Measurements from ENCODE around the gene DPYD.

GRCh38 chr1:97502360-97502759 lies 418.5 kb downstream of the DPYD start:
- no peak for TF ChIP-seq RCOR1 (conservative IDR thresholded peaks at IDR 0.05; ENCODE audit: low read depth, low read length)
- no peak for TF ChIP-seq ATF3 (IDR thresholded peaks at IDR 0.05; ENCODE audit: borderline replicate concordance, extremely low read depth, low read depth, low read length)
- no peak for TF ChIP-seq DPF2 (IDR thresholded peaks at IDR 0.05)
- no peak for TF ChIP-seq SKIL (IDR thresholded peaks at IDR 0.05; ENCODE audit: low read depth, poor library complexity, severe bottlenecking)
- TF ChIP-seq CTCF (IDR thresholded peaks at IDR 0.05 in 2 of 3, conservative IDR thresholded peaks at IDR 0.05 in 1 of 3; ENCODE audit: control insufficient read depth in 2 of 3, extremely low read depth in 1 of 3, insufficient read depth in 1 of 3, low read depth in 3 of 3, low read length in 3 of 3): no peak
- TF ChIP-seq MAX (IDR thresholded peaks at IDR 0.05; ENCODE audit: low read depth, low read length): no peak
- no peak for TF ChIP-seq EZH2 (IDR thresholded peaks at IDR 0.05; ENCODE audit: borderline replicate concordance, control insufficient read depth, low read depth, low read length)
- TF ChIP-seq CHD1 (IDR thresholded peaks at IDR 0.05; ENCODE audit: low read depth, low read length): no peak
- TF ChIP-seq POLR2A (IDR thresholded peaks at IDR 0.05; ENCODE audit: low read depth, low read length): no peak
- no peak for TF ChIP-seq IRF3 (IDR thresholded peaks at IDR 0.05)
- no peak for TF ChIP-seq USF2 (IDR thresholded peaks at IDR 0.05; ENCODE audit: borderline replicate concordance, low read depth, low read length)
- no peak for TF ChIP-seq NRF1 (conservative IDR thresholded peaks at IDR 0.05; ENCODE audit: low read depth, low read length)
- no peak for TF ChIP-seq GABPA (IDR thresholded peaks at IDR 0.05; ENCODE audit: low read depth)

Measured in GM12878 (cell line).